Measurements from ENCODE around the gene CDR2. TPM values are rescaled to one million over a fixed set of nuclear protein-coding genes. Genes with fewer than 3 reads are reported as not detected.

CDR2 gene
- total and polyA plus RNA-seq, 2 of the 13 experiments (the other 11 are each of a cell fraction or from before 2014, with no cell fraction given) = 59.0 to 78.9 TPM

GRCh38 chr16:22340945-22341344 is 33.5 kb downstream of the CDR2 start (continued):
- TF ChIP-seq, protein P1, sequence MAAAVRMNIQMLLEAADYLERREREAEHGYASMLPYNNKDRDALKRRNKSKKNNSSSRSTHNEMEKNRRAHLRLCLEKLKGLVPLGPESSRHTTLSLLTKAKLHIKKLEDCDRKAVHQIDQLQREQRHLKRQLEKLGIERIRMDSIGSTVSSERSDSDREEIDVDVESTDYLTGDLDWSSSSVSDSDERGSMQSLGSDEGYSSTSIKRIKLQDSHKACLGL (CRISPR knock-in tag; IDR thresholded peaks at IDR 0.05) = no peak
- TF ChIP-seq KAT2B (IDR thresholded peaks at IDR 0.05; ENCODE audit: borderline replicate concordance, low read depth, low read length) (no peak), NCOA5 (CRISPR knock-in tag; IDR thresholded peaks at IDR 0.05) (no peak), ZNF589 (CRISPR knock-in tag; conservative IDR thresholded peaks at IDR 0.05) (no peak), SRSF1 (optimal IDR thresholded peaks at IDR 0.05; ENCODE audit: low read depth, low read length) (no peak), YY1 (IDR thresholded peaks at IDR 0.05; ENCODE audit: insufficient read depth, insufficient replicate concordance, low read depth, low read length) (no peak)

GRCh38 chr16:22337849-22338635 is 36.4 kb downstream of the CDR2 start:
- in situ Hi-C loops (cut with HindIII; ENCODE audit: extremely low pct_ligation_motif_present, low pct_unique_long_range_greater_than_20kb) (loop anchor here (25.0 kb wide), 2 partner anchors 776 to 1176 kb away; partner anchors contain the start of genes DNAH3 and LDAF1), intact Hi-C loops (cut with micrococcal nuclease; ENCODE audit: unreplicated experiment) (no loop called here)
- Histone ChIP-seq H3K4me3 (replicated peaks in 1 of 3; ENCODE audit: insufficient read depth in 1 of 3, low read depth in 2 of 3, low read length in 3 of 3) (no peak overlapping the region), H3K4me2 (ENCODE audit: low read depth, low read length) (no peak overlapping the region), H3K27me3 (ENCODE audit: control insufficient read depth in 1 of 2, insufficient read depth in 2 of 2, low read length in 2 of 2) (no peaks in the 10 kb centered on the region), H3K36me3 (replicated peaks in 1 of 2; ENCODE audit: control insufficient read depth in 1 of 2, insufficient read depth in 2 of 2, low read length in 2 of 2) (peaks cover 18 to 38% of the 10 kb centered on the region in 2 experiments), H4K20me1 (ENCODE audit: insufficient read depth, low read length) (no peaks in the 10 kb centered on the region), H3K4me1 (ENCODE audit: insufficient read depth, low read length) (no peaks in the 10 kb centered on the region), H3K9ac (ENCODE audit: insufficient read depth, low read depth, low read length) (no peak overlapping the region), H3K79me2 (ENCODE audit: insufficient read depth, low read length) (no peaks in the 10 kb centered on the region), H3K27ac (ENCODE audit: extremely low read length, insufficient read depth, low read length) (no peak overlapping the region), H3K9me3 (ENCODE audit: low read length) (peaks cover 13% of the 10 kb centered on the region), H2AFZ (ENCODE audit: low read length) (no peak overlapping the region)
- ATAC-seq (no peak), FAIRE-seq (no peak), DNase-seq (ENCODE audit: low spot score) (no peak)
- TF ChIP-seq CEBPB (IDR thresholded peaks at IDR 0.05; ENCODE audit: borderline replicate concordance, low read depth, low read length) (no peak), ZNF616 (CRISPR knock-in tag; IDR thresholded peaks at IDR 0.05; ENCODE audit: low read depth) (no peak), JUND (CRISPR knock-in tag; IDR thresholded peaks at IDR 0.05) (no peak), ZNF484 (CRISPR knock-in tag; IDR thresholded peaks at IDR 0.05; ENCODE audit: borderline replicate concordance, low read depth) (no peak), ZNF546 (CRISPR knock-in tag; conservative IDR thresholded peaks at IDR 0.05) (no peak), THAP8 (CRISPR knock-in tag; IDR thresholded peaks at IDR 0.05; ENCODE audit: borderline replicate concordance) (no peak), HDAC2 (CRISPR knock-in tag; IDR thresholded peaks at IDR 0.05) (no peak), SMARCE1 (IDR thresholded peaks at IDR 0.05; ENCODE audit: borderline replicate concordance) (no peak), ZFP37 (CRISPR knock-in tag; IDR thresholded peaks at IDR 0.05; ENCODE audit: borderline replicate concordance) (no peak), ZMYM4 (CRISPR knock-in tag; IDR thresholded peaks at IDR 0.05) (no peak)
- TF ChIP-seq, protein P2, sequence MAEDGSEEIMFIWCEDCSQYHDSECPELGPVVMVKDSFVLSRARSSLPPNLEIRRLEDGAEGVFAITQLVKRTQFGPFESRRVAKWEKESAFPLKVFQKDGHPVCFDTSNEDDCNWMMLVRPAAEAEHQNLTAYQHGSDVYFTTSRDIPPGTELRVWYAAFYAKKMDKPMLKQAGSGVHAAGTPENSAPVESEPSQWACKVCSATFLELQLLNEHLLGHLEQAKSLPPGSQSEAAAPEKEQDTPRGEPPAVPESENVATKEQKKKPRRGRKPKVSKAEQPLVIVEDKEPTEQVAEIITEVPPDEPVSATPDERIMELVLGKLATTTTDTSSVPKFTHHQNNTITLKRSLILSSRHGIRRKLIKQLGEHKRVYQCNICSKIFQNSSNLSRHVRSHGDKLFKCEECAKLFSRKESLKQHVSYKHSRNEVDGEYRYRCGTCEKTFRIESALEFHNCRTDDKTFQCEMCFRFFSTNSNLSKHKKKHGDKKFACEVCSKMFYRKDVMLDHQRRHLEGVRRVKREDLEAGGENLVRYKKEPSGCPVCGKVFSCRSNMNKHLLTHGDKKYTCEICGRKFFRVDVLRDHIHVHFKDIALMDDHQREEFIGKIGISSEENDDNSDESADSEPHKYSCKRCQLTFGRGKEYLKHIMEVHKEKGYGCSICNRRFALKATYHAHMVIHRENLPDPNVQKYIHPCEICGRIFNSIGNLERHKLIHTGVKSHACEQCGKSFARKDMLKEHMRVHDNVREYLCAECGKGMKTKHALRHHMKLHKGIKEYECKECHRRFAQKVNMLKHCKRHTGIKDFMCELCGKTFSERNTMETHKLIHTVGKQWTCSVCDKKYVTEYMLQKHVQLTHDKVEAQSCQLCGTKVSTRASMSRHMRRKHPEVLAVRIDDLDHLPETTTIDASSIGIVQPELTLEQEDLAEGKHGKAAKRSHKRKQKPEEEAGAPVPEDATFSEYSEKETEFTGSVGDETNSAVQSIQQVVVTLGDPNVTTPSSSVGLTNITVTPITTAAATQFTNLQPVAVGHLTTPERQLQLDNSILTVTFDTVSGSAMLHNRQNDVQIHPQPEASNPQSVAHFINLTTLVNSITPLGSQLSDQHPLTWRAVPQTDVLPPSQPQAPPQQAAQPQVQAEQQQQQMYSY (CRISPR knock-in tag; IDR thresholded peaks at IDR 0.05) = no peak
- POLR2A ChIA-PET = interaction anchor here (1.2 kb wide), 1 partner anchor 15 kb away, joined by 4 read pairs; no protein-coding TSS in a partner anchor
- CTCF ChIA-PET (ENCODE audit: low intra/inter-chr PET ratio, low total read pairs) = no interaction called here
- no TSS peak for BruUV-seq (replicated peaks)
- WGBS (ENCODE audit: low lambda C conversion rate) = 98% methylated on average over 4 of the region's 4 CpGs

Data from HepG2 (cell line).